IPS-11a (cell line): ENCODE results near the gene GRIK4.
"Not testable (repeated sequence)": the region's sequence is repeated elsewhere in the genome, so short reads cannot be mapped to it uniquely, and the experiment has no call there.

Experiments
- H3K4me3 ChIP-seq: one replicate; pipeline ENCODE4 v1.5.1; 2013; ENCODE audit warnings: low read depth, low read length, control low read depth

GRIK4 gene

GRCh38 chr11:120598517-120599257 lies 87.1 kb downstream of the GRIK4 start:
- H3K4me3 ChIP-seq: no peak overlapping the region

GRCh38 chr11:120599816-120600420 lies 88.4 kb downstream of the GRIK4 start:
- no peak overlapping the region for H3K4me3 ChIP-seq

GRCh38 chr11:120601536-120601935 lies 90.0 kb downstream of the GRIK4 start:
- no peak overlapping the region for H3K4me3 ChIP-seq

GRCh38 chr11:120603071-120603470 lies 91.5 kb downstream of the GRIK4 start:
- H3K4me3 ChIP-seq: no peak overlapping the region

GRCh38 chr11:120605469-120605868 lies 93.9 kb downstream of the GRIK4 start:
- no peak overlapping the region for H3K4me3 ChIP-seq

- H3K4me3 ChIP-seq: no peak overlapping the region
Measured at GRCh38 chr11:120606211-120607010, 94.9 kb downstream of the GRIK4 start.

GRCh38 chr11:120608061-120608460 lies 96.5 kb downstream of the GRIK4 start:
- H3K4me3 ChIP-seq: no peak overlapping the region

GRCh38 chr11:120608760-120609211 lies 97.2 kb downstream of the GRIK4 start:
- no peak overlapping the region for H3K4me3 ChIP-seq

GRCh38 chr11:120610111-120610510 lies 98.6 kb downstream of the GRIK4 start:
- H3K4me3 ChIP-seq: no peak overlapping the region

- no peak overlapping the region for H3K4me3 ChIP-seq
Measured at GRCh38 chr11:120611581-120611980, 100.0 kb downstream of the GRIK4 start.

- no peak overlapping the region for H3K4me3 ChIP-seq
Measured at GRCh38 chr11:120612513-120613263, 101.1 kb downstream of the GRIK4 start.

- no peak overlapping the region for H3K4me3 ChIP-seq
Measured at GRCh38 chr11:120613264-120614226, 102.0 kb downstream of the GRIK4 start.

GRCh38 chr11:120615391-120615790 lies 103.8 kb downstream of the GRIK4 start:
- no peak overlapping the region for H3K4me3 ChIP-seq

GRCh38 chr11:120618399-120618798 lies 106.9 kb downstream of the GRIK4 start:
- H3K4me3 ChIP-seq: no peak overlapping the region

- H3K4me3 ChIP-seq: no peak overlapping the region
Measured at GRCh38 chr11:120622189-120622875, 110.8 kb downstream of the GRIK4 start.

- H3K4me3 ChIP-seq: not testable (repeated sequence)
Measured at GRCh38 chr11:120624992-120625391, 113.4 kb downstream of the GRIK4 start.

- no peak overlapping the region for H3K4me3 ChIP-seq
Measured at GRCh38 chr11:120625565-120625964, 114.0 kb downstream of the GRIK4 start.

- no peak overlapping the region for H3K4me3 ChIP-seq
Measured at GRCh38 chr11:120626791-120627190, 115.2 kb downstream of the GRIK4 start.
